ENCODE results near the gene GIPC1.

DNA sequence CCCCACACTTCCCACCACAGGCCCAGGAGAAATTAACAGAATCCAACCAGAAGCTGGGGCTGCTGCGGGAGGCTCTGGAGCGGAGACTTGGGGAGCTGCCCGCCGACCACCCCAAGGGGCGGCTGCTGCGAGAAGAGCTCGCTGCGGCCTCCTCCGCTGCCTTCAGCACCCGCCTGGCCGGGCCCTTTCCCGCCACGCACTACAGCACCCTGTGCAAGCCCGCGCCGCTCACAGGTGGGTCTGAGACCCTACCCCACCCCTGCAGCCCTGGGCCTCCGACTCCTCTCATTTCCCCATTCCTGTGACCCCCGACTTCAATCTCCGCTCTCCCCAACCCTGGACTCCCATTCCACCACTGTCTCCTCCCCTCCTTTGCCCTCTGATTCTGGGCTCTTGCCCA lies 45.1 kb downstream of the GIPC1 start:
- no peak for TF ChIP-seq CTCF (conservative IDR thresholded peaks at IDR 0.05)
- TF ChIP-seq EZH2 (IDR thresholded peaks at IDR 0.05; ENCODE audit: low read depth), result no peak

Measured in PC-9 (cell line).